ENCODE data around the gene HILPDA. TPM values are rescaled to one million over a fixed set of nuclear protein-coding genes. Genes with fewer than 3 reads are reported as not detected.

The HILPDA gene
- total and polyA plus RNA-seq, 9 of the 15 experiments (the other 6 are each of a cell fraction or from before 2014, with no cell fraction given), result 8.3 to 71.8 (median 23.5) TPM

DNA sequence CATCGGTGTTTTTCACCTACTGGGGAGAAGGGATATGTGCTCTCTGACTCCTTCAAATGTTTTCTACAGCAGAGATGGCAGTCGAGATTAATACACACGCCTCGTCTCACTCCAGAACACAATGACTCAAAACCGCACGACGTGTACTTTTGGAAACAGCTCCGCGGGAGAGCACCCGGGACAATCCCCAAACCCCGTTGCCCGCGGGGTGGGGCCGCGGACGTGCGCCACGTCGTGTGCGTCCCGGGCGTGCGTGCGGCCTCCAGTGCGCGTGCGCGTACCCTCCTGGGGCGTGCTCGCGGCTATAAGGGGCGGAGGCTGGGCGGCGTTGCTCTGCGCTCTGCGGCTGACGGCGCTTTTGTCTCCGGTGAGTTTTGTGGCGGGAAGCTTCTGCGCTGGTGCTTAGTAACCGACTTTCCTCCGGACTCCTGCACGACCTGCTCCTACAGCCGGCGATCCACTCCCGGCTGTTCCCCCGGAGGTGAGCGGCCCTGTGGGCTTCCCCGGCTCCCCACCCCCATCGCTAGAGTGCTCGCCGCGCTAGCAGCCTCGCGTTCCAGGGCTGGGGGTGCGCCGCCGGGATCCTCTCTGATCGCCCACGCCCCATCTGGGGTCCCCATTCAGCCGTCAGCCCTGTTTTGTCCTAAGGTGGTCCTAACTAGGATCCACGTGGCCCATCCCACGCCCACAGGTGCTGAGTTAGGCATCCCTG, at the start of gene HILPDA (continued):
- no peak for TF ChIP-seq SAFB2 (IDR thresholded peaks at IDR 0.05; ENCODE audit: borderline replicate concordance, low read depth, low read length, severe bottlenecking)
- no peak for TF ChIP-seq ZNF282 (CRISPR knock-in tag; IDR thresholded peaks at IDR 0.05)
- TF ChIP-seq, protein P1, sequence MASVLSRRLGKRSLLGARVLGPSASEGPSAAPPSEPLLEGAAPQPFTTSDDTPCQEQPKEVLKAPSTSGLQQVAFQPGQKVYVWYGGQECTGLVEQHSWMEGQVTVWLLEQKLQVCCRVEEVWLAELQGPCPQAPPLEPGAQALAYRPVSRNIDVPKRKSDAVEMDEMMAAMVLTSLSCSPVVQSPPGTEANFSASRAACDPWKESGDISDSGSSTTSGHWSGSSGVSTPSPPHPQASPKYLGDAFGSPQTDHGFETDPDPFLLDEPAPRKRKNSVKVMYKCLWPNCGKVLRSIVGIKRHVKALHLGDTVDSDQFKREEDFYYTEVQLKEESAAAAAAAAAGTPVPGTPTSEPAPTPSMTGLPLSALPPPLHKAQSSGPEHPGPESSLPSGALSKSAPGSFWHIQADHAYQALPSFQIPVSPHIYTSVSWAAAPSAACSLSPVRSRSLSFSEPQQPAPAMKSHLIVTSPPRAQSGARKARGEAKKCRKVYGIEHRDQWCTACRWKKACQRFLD (CRISPR knock-in tag; IDR thresholded peaks at IDR 0.05), result no peak
- no peak for TF ChIP-seq SRSF1 (IDR thresholded peaks at IDR 0.05; ENCODE audit: low read depth, low read length)
- TF ChIP-seq POLR2AphosphoS2 (IDR thresholded peaks at IDR 0.05; ENCODE audit: low read length), result peak; percentile 51; the same call in 1 of the 2 replicates
- TF ChIP-seq, protein P2, sequence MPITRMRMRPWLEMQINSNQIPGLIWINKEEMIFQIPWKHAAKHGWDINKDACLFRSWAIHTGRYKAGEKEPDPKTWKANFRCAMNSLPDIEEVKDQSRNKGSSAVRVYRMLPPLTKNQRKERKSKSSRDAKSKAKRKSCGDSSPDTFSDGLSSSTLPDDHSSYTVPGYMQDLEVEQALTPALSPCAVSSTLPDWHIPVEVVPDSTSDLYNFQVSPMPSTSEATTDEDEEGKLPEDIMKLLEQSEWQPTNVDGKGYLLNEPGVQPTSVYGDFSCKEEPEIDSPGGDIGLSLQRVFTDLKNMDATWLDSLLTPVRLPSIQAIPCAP (CRISPR knock-in tag; IDR thresholded peaks at IDR 0.05; ENCODE audit: borderline replicate concordance), result no peak; the same call in 1 of the 2 replicates
- no peak for TF ChIP-seq ILK (tag; IDR thresholded peaks at IDR 0.05; ENCODE audit: borderline replicate concordance, low read depth)
- TF ChIP-seq E2F3 (CRISPR knock-in tag; IDR thresholded peaks at IDR 0.05), result peak; percentile 79; the same call in 1 of the 2 replicates
- TF ChIP-seq U2AF1 (optimal IDR thresholded peaks at IDR 0.05; ENCODE audit: low read depth, low read length), result peak; percentile 51
- TF ChIP-seq, protein P3, sequence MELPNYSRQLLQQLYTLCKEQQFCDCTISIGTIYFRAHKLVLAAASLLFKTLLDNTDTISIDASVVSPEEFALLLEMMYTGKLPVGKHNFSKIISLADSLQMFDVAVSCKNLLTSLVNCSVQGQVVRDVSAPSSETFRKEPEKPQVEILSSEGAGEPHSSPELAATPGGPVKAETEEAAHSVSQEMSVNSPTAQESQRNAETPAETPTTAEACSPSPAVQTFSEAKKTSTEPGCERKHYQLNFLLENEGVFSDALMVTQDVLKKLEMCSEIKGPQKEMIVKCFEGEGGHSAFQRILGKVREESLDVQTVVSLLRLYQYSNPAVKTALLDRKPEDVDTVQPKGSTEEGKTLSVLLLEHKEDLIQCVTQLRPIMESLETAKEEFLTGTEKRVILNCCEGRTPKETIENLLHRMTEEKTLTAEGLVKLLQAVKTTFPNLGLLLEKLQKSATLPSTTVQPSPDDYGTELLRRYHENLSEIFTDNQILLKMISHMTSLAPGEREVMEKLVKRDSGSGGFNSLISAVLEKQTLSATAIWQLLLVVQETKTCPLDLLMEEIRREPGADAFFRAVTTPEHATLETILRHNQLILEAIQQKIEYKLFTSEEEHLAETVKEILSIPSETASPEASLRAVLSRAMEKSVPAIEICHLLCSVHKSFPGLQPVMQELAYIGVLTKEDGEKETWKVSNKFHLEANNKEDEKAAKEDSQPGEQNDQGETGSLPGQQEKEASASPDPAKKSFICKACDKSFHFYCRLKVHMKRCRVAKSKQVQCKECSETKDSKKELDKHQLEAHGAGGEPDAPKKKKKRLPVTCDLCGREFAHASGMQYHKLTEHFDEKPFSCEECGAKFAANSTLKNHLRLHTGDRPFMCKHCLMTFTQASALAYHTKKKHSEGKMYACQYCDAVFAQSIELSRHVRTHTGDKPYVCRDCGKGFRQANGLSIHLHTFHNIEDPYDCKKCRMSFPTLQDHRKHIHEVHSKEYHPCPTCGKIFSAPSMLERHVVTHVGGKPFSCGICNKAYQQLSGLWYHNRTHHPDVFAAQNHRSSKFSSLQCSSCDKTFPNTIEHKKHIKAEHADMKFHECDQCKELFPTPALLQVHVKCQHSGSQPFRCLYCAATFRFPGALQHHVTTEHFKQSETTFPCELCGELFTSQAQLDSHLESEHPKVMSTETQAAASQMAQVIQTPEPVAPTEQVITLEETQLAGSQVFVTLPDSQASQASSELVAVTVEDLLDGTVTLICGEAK (IDR thresholded peaks at IDR 0.05), result peak; percentile 51; the same call in 1 of the 2 replicates
- TF ChIP-seq, protein P3 (CRISPR knock-in tag; IDR thresholded peaks at IDR 0.05), result no peak
- no peak; the same call in 1 of the 2 replicates for TF ChIP-seq CBFB (CRISPR knock-in tag; IDR thresholded peaks at IDR 0.05)
- TF ChIP-seq CREM (IDR thresholded peaks at IDR 0.05; ENCODE audit: low read depth), result peak; percentile 87
- TF ChIP-seq, protein P4, sequence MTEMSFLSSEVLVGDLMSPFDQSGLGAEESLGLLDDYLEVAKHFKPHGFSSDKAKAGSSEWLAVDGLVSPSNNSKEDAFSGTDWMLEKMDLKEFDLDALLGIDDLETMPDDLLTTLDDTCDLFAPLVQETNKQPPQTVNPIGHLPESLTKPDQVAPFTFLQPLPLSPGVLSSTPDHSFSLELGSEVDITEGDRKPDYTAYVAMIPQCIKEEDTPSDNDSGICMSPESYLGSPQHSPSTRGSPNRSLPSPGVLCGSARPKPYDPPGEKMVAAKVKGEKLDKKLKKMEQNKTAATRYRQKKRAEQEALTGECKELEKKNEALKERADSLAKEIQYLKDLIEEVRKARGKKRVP (CRISPR knock-in tag; IDR thresholded peaks at IDR 0.05), result 0 out of 2 replicates have a peak, but pooled peaks have one; percentile 20
- TF ChIP-seq IRF2 (CRISPR knock-in tag; IDR thresholded peaks at IDR 0.05), result no peak

All from K562 (cell line).